ENCODE measurements around the gene MBP.

The MBP gene

DNA sequence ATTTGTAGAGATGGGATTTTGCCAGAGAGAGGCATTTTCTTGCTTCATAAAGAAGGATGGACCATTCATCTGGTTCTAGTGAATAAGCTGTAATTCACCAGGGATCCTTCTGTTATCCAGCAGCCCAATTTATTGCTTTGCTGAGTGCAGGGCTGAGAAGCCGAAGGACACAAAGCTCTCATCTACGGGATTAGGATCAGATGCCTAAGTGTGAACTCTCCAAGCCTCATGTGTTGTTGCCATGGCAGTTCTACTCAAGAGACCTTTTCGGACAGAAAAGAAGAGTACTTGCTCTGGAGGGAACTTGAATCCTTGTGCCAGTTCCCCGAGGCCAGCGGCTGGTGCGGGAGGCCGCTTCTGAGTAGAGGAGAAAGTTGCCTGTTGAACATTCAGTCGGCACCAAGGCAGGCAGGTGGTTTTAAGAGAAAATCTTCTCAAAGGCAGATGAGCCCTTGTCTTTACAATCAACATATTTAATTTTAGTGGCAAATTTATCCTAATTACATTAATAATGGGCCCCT is 38.4 kb upstream of the MBP start:
- no peaks in the 10 kb centered on the region for H3K4me1 ChIP-seq (ENCODE audit: control insufficient read depth in 1 of 2, insufficient read depth in 1 of 2, low read depth in 1 of 2, low read length in 1 of 2)
- no peak overlapping the region for H3K27ac ChIP-seq
- TF ChIP-seq, protein P1, sequence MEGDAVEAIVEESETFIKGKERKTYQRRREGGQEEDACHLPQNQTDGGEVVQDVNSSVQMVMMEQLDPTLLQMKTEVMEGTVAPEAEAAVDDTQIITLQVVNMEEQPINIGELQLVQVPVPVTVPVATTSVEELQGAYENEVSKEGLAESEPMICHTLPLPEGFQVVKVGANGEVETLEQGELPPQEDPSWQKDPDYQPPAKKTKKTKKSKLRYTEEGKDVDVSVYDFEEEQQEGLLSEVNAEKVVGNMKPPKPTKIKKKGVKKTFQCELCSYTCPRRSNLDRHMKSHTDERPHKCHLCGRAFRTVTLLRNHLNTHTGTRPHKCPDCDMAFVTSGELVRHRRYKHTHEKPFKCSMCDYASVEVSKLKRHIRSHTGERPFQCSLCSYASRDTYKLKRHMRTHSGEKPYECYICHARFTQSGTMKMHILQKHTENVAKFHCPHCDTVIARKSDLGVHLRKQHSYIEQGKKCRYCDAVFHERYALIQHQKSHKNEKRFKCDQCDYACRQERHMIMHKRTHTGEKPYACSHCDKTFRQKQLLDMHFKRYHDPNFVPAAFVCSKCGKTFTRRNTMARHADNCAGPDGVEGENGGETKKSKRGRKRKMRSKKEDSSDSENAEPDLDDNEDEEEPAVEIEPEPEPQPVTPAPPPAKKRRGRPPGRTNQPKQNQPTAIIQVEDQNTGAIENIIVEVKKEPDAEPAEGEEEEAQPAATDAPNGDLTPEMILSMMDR (IDR thresholded peaks at IDR 0.05): no peak
- H3K36me3 ChIP-seq: no peaks in the 10 kb centered on the region
- H3K9me3 ChIP-seq: no peaks in the 10 kb centered on the region
- no peaks in the 10 kb centered on the region for H3K27me3 ChIP-seq
- H3K4me3 ChIP-seq (ENCODE audit: low read depth in 1 of 2, low read length in 1 of 2): no peak overlapping the region

DNA sequence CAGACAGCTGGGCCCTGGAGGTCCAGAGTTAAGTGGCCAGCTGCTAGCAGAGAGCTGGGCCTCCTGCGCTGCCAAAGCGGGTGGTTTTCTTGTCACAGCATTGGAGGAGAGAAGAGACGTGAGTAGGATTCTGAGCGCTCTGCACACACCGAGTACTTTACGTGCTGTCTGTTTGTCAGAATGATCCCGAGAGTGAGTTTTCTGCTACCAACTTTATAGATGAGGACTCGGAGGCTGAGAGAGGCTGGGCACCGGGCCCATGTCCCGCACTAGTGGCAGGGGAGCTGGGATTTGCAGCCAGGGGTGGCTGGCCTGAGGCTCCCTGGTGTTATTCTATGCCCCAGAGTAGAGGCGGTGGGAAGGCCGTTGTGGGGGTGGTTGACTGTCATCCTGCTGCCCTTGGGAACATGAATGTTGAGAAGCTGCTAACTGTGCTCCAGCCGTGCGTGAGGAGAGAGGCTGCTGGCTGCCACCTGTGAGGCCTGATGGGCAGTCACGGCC is 36.3 kb upstream of the MBP start:
- no peaks in the 10 kb centered on the region for H3K9me3 ChIP-seq
- no peaks in the 10 kb centered on the region for H3K36me3 ChIP-seq
- no peak overlapping the region for H3K4me3 ChIP-seq (ENCODE audit: low read depth in 1 of 2, low read length in 1 of 2)
- no peaks in the 10 kb centered on the region for H3K4me1 ChIP-seq (ENCODE audit: control insufficient read depth in 1 of 2, insufficient read depth in 1 of 2, low read depth in 1 of 2, low read length in 1 of 2)
- H3K27me3 ChIP-seq: no peaks in the 10 kb centered on the region
- H3K27ac ChIP-seq: no peak overlapping the region
- TF ChIP-seq, protein P1 (IDR thresholded peaks at IDR 0.05): no peak

DNA sequence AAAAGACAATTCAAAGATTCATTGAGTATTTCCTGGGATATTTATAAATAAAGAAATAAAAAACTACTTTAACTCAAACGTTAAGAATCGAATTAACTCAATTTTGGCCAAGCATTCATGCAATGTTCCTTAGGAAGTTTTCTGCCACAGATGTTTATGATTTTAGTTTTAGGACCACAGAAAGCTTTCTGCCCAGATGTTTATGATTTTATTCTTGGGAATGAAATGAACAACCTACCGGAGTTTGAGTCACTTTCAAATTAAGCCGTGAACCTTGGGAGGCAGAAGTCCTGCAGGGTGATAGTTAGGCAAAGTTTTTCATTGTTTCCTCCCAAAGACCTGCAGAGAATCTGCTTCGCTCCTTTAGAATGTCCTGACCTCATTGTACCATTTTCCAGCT is 34.7 kb upstream of the MBP start:
- Histone ChIP-seq H3K9me3 (no peaks in the 10 kb centered on the region), H3K4me3 (ENCODE audit: low read depth in 1 of 2, low read length in 1 of 2) (no peak overlapping the region), H3K27ac (no peak overlapping the region), H3K27me3 (no peaks in the 10 kb centered on the region), H3K36me3 (no peaks in the 10 kb centered on the region), H3K4me1 (ENCODE audit: control insufficient read depth in 1 of 2, insufficient read depth in 1 of 2, low read depth in 1 of 2, low read length in 1 of 2) (peaks cover 5 to 7% of the 10 kb centered on the region in 2 experiments)
- TF ChIP-seq, protein P1 (IDR thresholded peaks at IDR 0.05): no peak

DNA sequence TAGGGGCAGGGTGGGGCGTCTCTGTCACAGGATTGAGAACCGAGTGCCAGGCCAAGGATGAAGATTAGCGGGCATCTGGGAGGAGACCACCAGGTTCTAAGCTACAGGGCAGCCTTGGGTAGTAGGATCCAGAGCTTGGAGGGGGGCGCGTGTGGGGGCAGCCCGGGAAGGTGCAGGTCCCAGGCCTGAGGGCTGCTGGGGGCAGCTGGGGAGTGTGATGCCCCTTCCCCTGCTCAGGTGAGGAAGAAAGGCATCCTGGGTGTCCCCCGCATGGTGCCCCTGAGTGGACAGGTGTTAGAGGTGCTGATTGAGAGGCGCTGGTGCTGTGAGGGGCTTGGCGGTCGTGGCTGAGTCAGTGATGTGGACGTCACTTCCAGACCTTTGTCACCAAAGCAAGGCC is 33.9 kb upstream of the MBP start:
- Histone ChIP-seq H3K4me3 (ENCODE audit: low read depth in 1 of 2, low read length in 1 of 2) (no peak overlapping the region), H3K36me3 (no peaks in the 10 kb centered on the region), H3K27ac (no peak overlapping the region), H3K4me1 (ENCODE audit: control insufficient read depth in 1 of 2, insufficient read depth in 1 of 2, low read depth in 1 of 2, low read length in 1 of 2) (peaks cover 13 to 14% of the 10 kb centered on the region in 2 experiments), H3K9me3 (no peaks in the 10 kb centered on the region), H3K27me3 (no peaks in the 10 kb centered on the region)
- TF ChIP-seq, protein P1 (IDR thresholded peaks at IDR 0.05): no peak

DNA sequence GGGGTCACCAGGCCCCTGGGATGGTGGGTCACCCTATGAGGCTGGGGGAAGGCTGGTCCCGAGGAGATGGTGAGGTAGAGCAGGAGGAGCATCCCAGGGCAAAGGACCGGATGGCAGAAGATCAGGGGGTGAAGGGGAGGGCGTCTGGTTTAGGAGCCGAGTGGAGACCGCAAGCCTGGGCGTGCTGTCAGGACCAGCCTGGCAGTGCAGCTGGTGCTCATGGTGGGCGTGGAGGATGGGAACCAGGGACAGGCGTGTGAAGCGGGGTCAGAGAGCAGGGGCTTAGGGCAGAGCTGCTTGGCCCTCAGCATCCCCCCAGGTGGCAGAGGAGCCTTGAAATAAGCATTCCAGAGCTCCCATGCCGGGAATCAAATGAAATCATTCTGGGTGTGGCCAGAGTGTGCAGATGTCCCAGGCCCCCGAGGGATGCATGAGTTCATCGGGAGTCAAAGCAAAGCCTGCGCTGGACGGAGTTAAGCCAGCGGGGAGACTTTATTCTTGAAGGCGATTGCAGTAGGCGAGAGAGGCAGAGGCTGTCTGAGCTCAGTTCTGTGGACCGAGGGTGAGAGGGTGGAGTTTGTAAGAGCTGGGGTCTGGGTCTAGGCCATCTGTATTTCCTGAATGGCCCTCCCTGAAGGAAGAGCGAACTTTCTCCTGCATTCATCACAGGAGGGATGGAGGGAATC is 33.1 kb upstream of the MBP start:
- TF ChIP-seq, protein P1 (IDR thresholded peaks at IDR 0.05): no peak
- Histone ChIP-seq H3K9me3 (no peaks in the 10 kb centered on the region), H3K4me3 (ENCODE audit: low read depth in 1 of 2, low read length in 1 of 2) (no peak overlapping the region), H3K27ac (no peak overlapping the region), H3K27me3 (no peaks in the 10 kb centered on the region), H3K36me3 (no peaks in the 10 kb centered on the region), H3K4me1 (ENCODE audit: control insufficient read depth in 1 of 2, insufficient read depth in 1 of 2, low read depth in 1 of 2, low read length in 1 of 2) (peaks cover 21 to 23% of the 10 kb centered on the region in 2 experiments)

Data from neutrophil (primary cell).